ENCODE measurements around the gene DNAH7.

Gene DNAH7

GRCh38 chr2:196076778-196077568 lies 8.3 kb upstream of the DNAH7 start:
- no peak overlapping the region for H3K9ac ChIP-seq (ENCODE audit: low read length)
- no peaks in the 10 kb centered on the region for H3K4me1 ChIP-seq (ENCODE audit: control insufficient read depth, insufficient read depth, low read length)
- no peak overlapping the region for H3K27ac ChIP-seq (ENCODE audit: low read depth, low read length)
- H3K9me3 ChIP-seq (ENCODE audit: control insufficient read depth, insufficient read depth, low read depth, low read length): no peaks in the 10 kb centered on the region
- no peaks in the 10 kb centered on the region for H3K36me3 ChIP-seq (ENCODE audit: control insufficient read depth, insufficient read depth, low read length)
- H3K27me3 ChIP-seq (ENCODE audit: control insufficient read depth, insufficient read depth, low read length): peaks cover 9% of the 10 kb centered on the region; the same call in 1 of the 2 replicates
- no peak overlapping the region for H3K4me3 ChIP-seq (ENCODE audit: low read depth, low read length)

- no peaks in the 10 kb centered on the region for H3K4me1 ChIP-seq (ENCODE audit: control insufficient read depth, insufficient read depth, low read length)
- no peak overlapping the region for H3K4me3 ChIP-seq (ENCODE audit: low read depth, low read length)
- no peaks in the 10 kb centered on the region for H3K9me3 ChIP-seq (ENCODE audit: control insufficient read depth, insufficient read depth, low read depth, low read length)
- no peak overlapping the region for H3K27ac ChIP-seq (ENCODE audit: low read depth, low read length)
- H3K27me3 ChIP-seq (ENCODE audit: control insufficient read depth, insufficient read depth, low read length): peaks cover 17% of the 10 kb centered on the region
- no peaks in the 10 kb centered on the region for H3K36me3 ChIP-seq (ENCODE audit: control insufficient read depth, insufficient read depth, low read length)
- H3K9ac ChIP-seq (ENCODE audit: low read length): no peak overlapping the region
Measured at GRCh38 chr2:196075196-196075595, 6.6 kb upstream of the DNAH7 start.

DNA sequence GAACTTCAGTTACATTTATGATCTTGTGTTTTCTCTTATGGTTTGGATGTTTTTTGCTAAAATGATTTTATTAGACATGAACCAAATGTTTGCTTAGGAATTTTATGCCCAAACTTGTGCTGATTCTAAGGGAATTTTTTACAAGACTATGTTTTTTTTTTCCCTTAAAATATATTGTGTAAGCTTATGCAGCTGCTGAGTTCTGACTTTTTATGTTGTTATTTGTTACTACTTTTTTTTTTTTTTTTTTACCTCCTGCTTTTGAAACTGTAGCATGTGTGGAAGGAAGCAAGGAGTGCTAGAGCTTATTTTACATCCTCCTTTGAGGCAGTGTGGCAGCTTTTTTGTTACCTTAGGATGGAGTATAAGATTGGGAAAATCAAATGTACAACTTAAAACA lies 6.0 kb upstream of the DNAH7 start:
- H3K27ac ChIP-seq (ENCODE audit: low read depth, low read length): no peak overlapping the region
- H3K36me3 ChIP-seq (ENCODE audit: control insufficient read depth, insufficient read depth, low read length): no peaks in the 10 kb centered on the region
- no peaks in the 10 kb centered on the region for H3K4me1 ChIP-seq (ENCODE audit: control insufficient read depth, insufficient read depth, low read length)
- no peak overlapping the region for H3K4me3 ChIP-seq (ENCODE audit: low read depth, low read length)
- no peak overlapping the region for H3K9ac ChIP-seq (ENCODE audit: low read length)
- no peaks in the 10 kb centered on the region for H3K9me3 ChIP-seq (ENCODE audit: control insufficient read depth, insufficient read depth, low read depth, low read length)
- peaks cover 17% of the 10 kb centered on the region for H3K27me3 ChIP-seq (ENCODE audit: control insufficient read depth, insufficient read depth, low read length)

- H3K36me3 ChIP-seq (ENCODE audit: control insufficient read depth, insufficient read depth, low read length): no peaks in the 10 kb centered on the region
- 0 out of 2 replicates have a peak, but pooled peaks cover 5% of the 10 kb centered on the region for H3K4me1 ChIP-seq (ENCODE audit: control insufficient read depth, insufficient read depth, low read length)
- no peaks in the 10 kb centered on the region for H3K9me3 ChIP-seq (ENCODE audit: control insufficient read depth, insufficient read depth, low read depth, low read length)
- no peak overlapping the region for H3K4me3 ChIP-seq (ENCODE audit: low read depth, low read length)
- no peak overlapping the region for H3K27ac ChIP-seq (ENCODE audit: low read depth, low read length)
- peaks cover 17% of the 10 kb centered on the region for H3K27me3 ChIP-seq (ENCODE audit: control insufficient read depth, insufficient read depth, low read length)
- H3K9ac ChIP-seq (ENCODE audit: low read length): no peak overlapping the region
Measured at GRCh38 chr2:196073521-196073920, 4.9 kb upstream of the DNAH7 start.

DNA sequence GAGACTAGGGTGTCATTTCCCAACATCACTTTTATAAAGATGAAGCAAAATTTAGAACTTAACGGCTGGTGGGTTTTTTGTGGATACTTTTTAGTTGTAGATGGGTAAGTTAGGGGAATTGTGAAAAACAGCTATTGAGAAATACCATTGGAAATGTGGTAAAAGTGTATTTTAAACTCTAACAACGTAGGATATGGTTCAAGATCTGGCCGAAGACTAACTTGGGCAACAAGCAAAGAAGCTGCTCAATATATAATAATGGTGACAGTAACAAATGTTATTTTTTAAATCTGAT lies 1.6 kb downstream of the DNAH7 start:
- Histone ChIP-seq H3K9me3 (ENCODE audit: control insufficient read depth, insufficient read depth, low read depth, low read length) (no peaks in the 10 kb centered on the region), H3K27ac (ENCODE audit: low read depth, low read length) (no peak overlapping the region), H3K4me1 (ENCODE audit: control insufficient read depth, insufficient read depth, low read length) (0 out of 2 replicates have a peak, but pooled peaks cover 8% of the 10 kb centered on the region), H3K36me3 (ENCODE audit: control insufficient read depth, insufficient read depth, low read length) (no peaks in the 10 kb centered on the region), H3K9ac (ENCODE audit: low read length) (no peak overlapping the region), H3K4me3 (ENCODE audit: low read depth, low read length) (no peak overlapping the region), H3K27me3 (ENCODE audit: control insufficient read depth, insufficient read depth, low read length) (peaks cover 9% of the 10 kb centered on the region)

DNA sequence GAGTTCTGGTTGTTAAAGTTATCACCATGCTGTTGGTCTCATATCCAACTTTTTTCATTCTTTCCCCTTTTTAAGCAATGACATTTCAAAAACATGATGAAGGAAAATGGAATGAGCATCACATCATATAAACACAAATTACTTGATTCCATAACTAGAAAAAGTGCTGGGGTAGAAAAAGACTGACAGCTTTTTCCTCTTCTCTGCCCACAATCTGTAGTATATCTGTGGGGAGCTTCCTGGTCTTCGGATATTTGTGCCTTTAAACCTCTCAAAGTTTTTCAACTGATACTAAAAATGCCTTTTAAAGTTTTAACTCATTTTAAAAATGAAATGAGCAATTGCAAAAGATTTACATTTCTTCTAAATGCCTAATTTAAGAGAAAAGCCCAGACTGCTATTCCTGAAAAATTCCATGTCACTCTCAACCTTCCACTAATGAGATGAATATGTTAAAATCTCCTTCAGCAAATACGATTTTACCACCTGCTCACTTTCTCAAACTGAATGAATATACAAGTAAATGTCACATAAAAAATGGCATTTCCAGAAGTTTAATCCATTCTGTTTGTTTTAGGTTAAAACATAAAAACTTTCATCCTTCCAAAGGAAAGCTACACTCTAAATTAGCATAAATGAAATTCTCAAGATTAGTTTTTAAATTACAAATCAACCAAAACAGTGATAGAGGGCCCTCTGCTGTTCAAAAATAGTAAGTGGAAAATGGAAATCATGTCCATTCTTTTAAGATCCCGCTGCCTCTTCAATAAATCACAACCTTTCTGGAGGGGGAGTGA lies 2.1 kb downstream of the DNAH7 start:
- 0 out of 2 replicates have a peak, but pooled peaks cover 8% of the 10 kb centered on the region for H3K4me1 ChIP-seq (ENCODE audit: control insufficient read depth, insufficient read depth, low read length)
- H3K4me3 ChIP-seq (ENCODE audit: low read depth, low read length): no peak overlapping the region
- H3K36me3 ChIP-seq (ENCODE audit: control insufficient read depth, insufficient read depth, low read length): no peaks in the 10 kb centered on the region
- H3K27me3 ChIP-seq (ENCODE audit: control insufficient read depth, insufficient read depth, low read length): peaks cover 3% of the 10 kb centered on the region
- H3K27ac ChIP-seq (ENCODE audit: low read depth, low read length): no peak overlapping the region
- H3K9me3 ChIP-seq (ENCODE audit: control insufficient read depth, insufficient read depth, low read depth, low read length): no peaks in the 10 kb centered on the region
- no peak overlapping the region for H3K9ac ChIP-seq (ENCODE audit: low read length)

DNA sequence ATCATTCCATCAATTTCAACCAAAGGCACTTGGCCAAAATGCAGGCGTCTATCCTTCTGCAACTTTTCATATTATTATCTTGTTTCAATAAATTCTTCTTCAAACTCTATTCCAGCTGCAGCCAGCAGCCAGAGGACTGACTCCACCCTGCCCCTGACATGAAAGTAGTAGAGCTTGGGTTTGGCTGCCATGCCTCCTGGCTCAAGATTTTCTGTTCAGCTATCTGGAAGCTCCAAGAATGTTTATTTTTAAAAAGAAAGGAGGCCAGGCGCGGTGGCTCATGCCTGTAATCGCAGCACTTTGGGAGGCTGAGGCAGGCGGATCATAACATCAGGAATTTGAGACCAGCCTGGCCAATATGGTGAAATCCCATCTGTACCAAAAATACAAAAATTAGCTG lies 4.9 kb downstream of the DNAH7 start:
- no peak overlapping the region for H3K4me3 ChIP-seq (ENCODE audit: low read depth, low read length)
- no peak overlapping the region for H3K9ac ChIP-seq (ENCODE audit: low read length)
- no peak overlapping the region for H3K27ac ChIP-seq (ENCODE audit: low read depth, low read length)
- no peaks in the 10 kb centered on the region for H3K27me3 ChIP-seq (ENCODE audit: control insufficient read depth, insufficient read depth, low read length)
- no peaks in the 10 kb centered on the region for H3K36me3 ChIP-seq (ENCODE audit: control insufficient read depth, insufficient read depth, low read length)
- H3K4me1 ChIP-seq (ENCODE audit: control insufficient read depth, insufficient read depth, low read length): peaks cover 13% of the 10 kb centered on the region
- H3K9me3 ChIP-seq (ENCODE audit: control insufficient read depth, insufficient read depth, low read depth, low read length): no peaks in the 10 kb centered on the region

DNA sequence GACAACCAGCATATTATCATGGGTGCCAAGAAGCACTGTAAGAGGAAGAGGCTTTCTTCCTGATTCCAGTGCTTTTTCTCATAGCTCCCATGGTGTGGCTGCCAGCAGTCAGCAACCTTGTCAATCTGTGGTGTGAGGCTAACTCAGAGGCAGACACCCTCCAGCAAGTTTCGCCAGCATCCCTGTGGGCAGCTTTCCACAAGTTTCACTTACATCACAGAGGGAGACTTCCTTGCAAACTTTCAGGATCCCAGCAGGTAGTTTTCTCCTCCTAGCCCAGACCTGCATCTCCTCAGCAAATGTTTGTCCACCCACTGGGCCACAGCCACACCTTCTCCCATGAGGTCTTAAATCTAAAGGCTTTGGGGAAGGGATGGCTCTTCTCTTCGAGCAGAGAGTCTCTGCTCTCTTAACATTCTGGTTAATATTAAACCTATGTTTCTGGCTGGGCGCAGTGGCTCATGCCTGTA lies 9.1 kb downstream of the DNAH7 start:
- H3K27me3 ChIP-seq (ENCODE audit: control insufficient read depth, insufficient read depth, low read length): no peaks in the 10 kb centered on the region
- no peaks in the 10 kb centered on the region for H3K9me3 ChIP-seq (ENCODE audit: control insufficient read depth, insufficient read depth, low read depth, low read length)
- H3K9ac ChIP-seq (ENCODE audit: low read length): no peak overlapping the region
- no peak overlapping the region for H3K27ac ChIP-seq (ENCODE audit: low read depth, low read length)
- H3K4me3 ChIP-seq (ENCODE audit: low read depth, low read length): no peak overlapping the region
- no peaks in the 10 kb centered on the region for H3K36me3 ChIP-seq (ENCODE audit: control insufficient read depth, insufficient read depth, low read length)
- H3K4me1 ChIP-seq (ENCODE audit: control insufficient read depth, insufficient read depth, low read length): peaks cover 10% of the 10 kb centered on the region

DNA sequence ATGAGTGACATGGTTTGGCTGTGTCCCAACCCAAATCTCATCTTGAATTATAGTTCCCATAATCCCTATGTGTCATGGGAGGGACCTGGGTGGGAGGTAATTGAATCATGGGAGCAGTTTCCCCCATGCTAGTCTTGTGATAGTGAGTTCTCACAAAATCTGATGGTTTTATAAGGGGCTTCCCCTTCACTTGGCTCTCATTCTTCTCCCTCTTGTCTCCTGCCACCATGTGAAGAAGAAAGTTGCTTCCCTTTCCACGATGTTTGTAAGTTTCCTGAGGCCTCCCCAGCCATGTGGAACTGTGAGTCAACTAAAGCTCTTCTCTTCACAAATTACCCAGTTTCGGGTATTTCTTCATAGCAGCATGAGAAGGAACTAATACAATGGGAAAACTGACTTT lies 14.0 kb downstream of the DNAH7 start:
- no peaks in the 10 kb centered on the region for H3K9me3 ChIP-seq (ENCODE audit: control insufficient read depth, insufficient read depth, low read depth, low read length)
- no peak overlapping the region for H3K9ac ChIP-seq (ENCODE audit: low read length)
- no peak overlapping the region for H3K4me3 ChIP-seq (ENCODE audit: low read depth, low read length)
- no peaks in the 10 kb centered on the region for H3K27me3 ChIP-seq (ENCODE audit: control insufficient read depth, insufficient read depth, low read length)
- no peak overlapping the region for H3K27ac ChIP-seq (ENCODE audit: low read depth, low read length)
- H3K4me1 ChIP-seq (ENCODE audit: control insufficient read depth, insufficient read depth, low read length): peaks cover 8% of the 10 kb centered on the region
- H3K36me3 ChIP-seq (ENCODE audit: control insufficient read depth, insufficient read depth, low read length): no peaks in the 10 kb centered on the region

- no peaks in the 10 kb centered on the region for H3K4me1 ChIP-seq (ENCODE audit: control insufficient read depth, insufficient read depth, low read length)
- no peaks in the 10 kb centered on the region for H3K36me3 ChIP-seq (ENCODE audit: control insufficient read depth, insufficient read depth, low read length)
- no peak overlapping the region for H3K27ac ChIP-seq (ENCODE audit: low read depth, low read length)
- H3K9me3 ChIP-seq (ENCODE audit: control insufficient read depth, insufficient read depth, low read depth, low read length): no peaks in the 10 kb centered on the region
- H3K9ac ChIP-seq (ENCODE audit: low read length): no peak overlapping the region
- no peaks in the 10 kb centered on the region for H3K27me3 ChIP-seq (ENCODE audit: control insufficient read depth, insufficient read depth, low read length)
- no peak overlapping the region for H3K4me3 ChIP-seq (ENCODE audit: low read depth, low read length)
Measured at GRCh38 chr2:196046123-196046917, 22.3 kb downstream of the DNAH7 start.
